Breast epithelium (tissue), 4 donors: ENCODE measurements around the gene LLGL1. TPM values are rescaled to one million over a fixed set of nuclear protein-coding genes. Genes with fewer than 3 reads are reported as not detected.

Source experiments
- DNase-seq, 2 donors: peaks; one replicate each; pipeline ENCODE4 v3.0.0-alpha.2; 2019; ENCODE audit warnings: low spot score in 2 of 2
- H3K27ac ChIP-seq, 2 donors: fragments of 200-600 bp; sonication (generic) in 1 of 2; one replicate each; pipeline ENCODE4 v1.5.1; 2016 to 2019; ENCODE audit warnings: mild to moderate bottlenecking in 1 of 2
- H3K27me3 ChIP-seq, 2 donors: fragments of 200-600 bp; sonication (generic) in 1 of 2; one replicate each; pipeline versions ENCODE4 v1.5.1 to v1.6.0; 2017 to 2019; ENCODE audit warnings: control low read depth in 1 of 2, mild to moderate bottlenecking in 1 of 2
- H3K36me3 ChIP-seq: fragments of 200-600 bp; one replicate; pipeline ENCODE4 v1.5.1; 2019
- H3K4me1 ChIP-seq, 2 donors: fragments of 200-600 bp; sonication (generic); one replicate each; pipeline ENCODE4 v1.5.1; 2016 to 2019; ENCODE audit warnings: control low read depth in 1 of 2
- H3K4me3 ChIP-seq, 3 donors: fragments of 200-600 bp; sonication (generic); 1 replicate in 2 of 3; 2 replicates in 1 of 3; pipeline ENCODE4 v1.5.1; 2016 to 2019; ENCODE audit warnings: mild to moderate bottlenecking in 3 of 3, moderate library complexity in 2 of 3
- H3K9me3 ChIP-seq, 2 donors: fragments of 200-600 bp; sonication (generic) in 1 of 2; one replicate each; pipeline ENCODE4 v1.5.1; 2016 to 2019; ENCODE audit warnings: control low read depth in 1 of 2
- CTCF ChIP-seq, 3 donors: fragments of 450-650 bp; IDR thresholded peaks; one replicate each; pipeline ENCODE4 v1.5.1; 2016 to 2017; ENCODE audit warnings: antibody characterized with exemption in 3 of 3, mild to moderate bottlenecking in 3 of 3, moderate library complexity in 3 of 3
- POLR2A ChIP-seq: fragments of 450-650 bp; IDR thresholded peaks from one replicate; pipeline ENCODE4 v1.6.1; 2016; ENCODE audit warnings: antibody characterized with exemption, mild to moderate bottlenecking, moderate library complexity
- POLR2AphosphoS5 ChIP-seq, 3 donors: sonication (generic); formaldehyde crosslinking; IDR thresholded peaks; one replicate each; pipeline ENCODE4 v1.6.1; 2017; ENCODE audit warnings: antibody characterized with exemption in 3 of 3
- intact Hi-C: fragments of 100-400 bp; cut with DNase I; formaldehyde crosslinking; loops from one replicate; pipeline ENCODE4 v1.15.1; 2023; ENCODE audit warnings: low total_unique reads
- total RNA-seq, 3 donors: library from RNA; depleted of rRNA; stranded (reverse); fragments of >200 nt; gene quantifications; one replicate each; pipeline ENCODE4 v1.1.0, GENCODE V29; 2016

Gene LLGL1
- total RNA-seq, 3 donors from 2014 or later, result 16.0 to 21.6 (median 18.4) TPM

GRCh38 chr17:18228176-18228682 lies 2.8 kb downstream of the LLGL1 start:
- Histone ChIP-seq H3K27ac (no peak overlapping the region), H3K36me3 (no peaks in the 10 kb centered on the region), H3K4me3 (no peak overlapping the region), H3K27me3 (no peaks in the 10 kb centered on the region), H3K4me1 (peaks cover 0 to 3% of the 10 kb centered on the region in 2 donors), H3K9me3 (no peaks in the 10 kb centered on the region)
- TF ChIP-seq POLR2AphosphoS5 (IDR thresholded peaks at IDR 0.05), result no peak
- no peak for TF ChIP-seq POLR2A
- no peak for TF ChIP-seq CTCF (IDR thresholded peaks at IDR 0.05)
- no peak for DNase-seq
- intact Hi-C loops, result no loop called here

GRCh38 chr17:18229254-18229653 lies 3.8 kb downstream of the LLGL1 start:
- no peaks in the 10 kb centered on the region for H3K27me3 ChIP-seq
- DNase-seq, result no peak
- no peaks in the 10 kb centered on the region for H3K9me3 ChIP-seq
- H3K4me3 ChIP-seq, result no peak overlapping the region
- H3K36me3 ChIP-seq, result no peaks in the 10 kb centered on the region
- H3K4me1 ChIP-seq, result peaks cover 0 to 3% of the 10 kb centered on the region in 2 donors
- TF ChIP-seq POLR2AphosphoS5 (IDR thresholded peaks at IDR 0.05) (no peak), POLR2A (no peak), CTCF (IDR thresholded peaks at IDR 0.05) (no peak)
- intact Hi-C loops, result no loop called here
- H3K27ac ChIP-seq, result no peak overlapping the region

- no peak for DNase-seq
- Histone ChIP-seq H3K9me3 (no peaks in the 10 kb centered on the region), H3K4me3 (no peak overlapping the region), H3K27ac (no peak overlapping the region), H3K27me3 (no peaks in the 10 kb centered on the region), H3K4me1 (peaks cover 0 to 3% of the 10 kb centered on the region in 2 donors), H3K36me3 (no peaks in the 10 kb centered on the region)
- TF ChIP-seq CTCF (IDR thresholded peaks at IDR 0.05) (no peak), POLR2AphosphoS5 (IDR thresholded peaks at IDR 0.05) (no peak), POLR2A (no peak)
- intact Hi-C loops, result no loop called here
Observed at GRCh38 chr17:18229771-18230170, 4.3 kb downstream of the LLGL1 start.

DNA sequence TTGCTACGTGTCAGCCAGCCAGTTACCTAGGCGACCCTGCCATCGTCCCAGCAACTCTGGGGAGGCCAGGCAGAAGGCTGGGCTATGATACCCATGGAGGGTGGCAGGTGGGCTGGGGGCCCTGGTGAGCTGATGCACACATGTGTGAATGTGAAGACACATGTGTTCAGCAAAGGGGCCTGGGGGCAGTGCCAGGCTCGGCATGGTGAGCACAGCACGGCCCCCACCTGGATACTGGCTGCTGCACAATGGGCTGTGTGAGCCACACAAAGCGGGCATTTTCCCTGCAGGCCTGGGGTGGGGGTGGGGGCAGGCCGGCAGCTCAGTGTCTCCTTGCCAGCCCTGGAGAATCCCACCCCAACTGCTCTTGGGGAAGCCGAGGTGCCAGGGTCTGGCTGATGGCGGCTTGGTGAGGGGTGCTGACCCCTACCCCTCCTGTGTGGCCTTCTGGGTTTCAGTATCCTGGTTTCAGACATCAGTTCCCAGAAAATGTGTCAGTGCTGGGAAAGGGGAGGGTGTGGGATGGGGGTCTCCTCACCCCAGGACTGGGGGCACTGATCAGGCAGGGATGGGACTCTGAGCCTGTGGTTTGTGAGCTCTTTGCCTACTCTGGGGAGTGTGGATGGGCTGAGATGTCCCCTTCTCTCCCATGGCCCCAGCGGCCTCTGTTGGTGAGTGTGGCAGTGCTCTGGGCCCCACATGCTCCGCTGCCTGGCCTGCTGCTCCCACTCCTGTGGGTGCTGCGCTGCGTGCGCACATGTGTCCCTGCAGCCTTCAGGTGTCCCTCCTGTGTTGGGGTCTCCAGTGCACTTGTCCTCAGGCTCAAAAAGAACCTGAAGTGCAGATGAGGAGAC lies 5.1 kb downstream of the LLGL1 start:
- Histone ChIP-seq H3K36me3 (no peaks in the 10 kb centered on the region), H3K9me3 (no peaks in the 10 kb centered on the region), H3K27ac (no peak overlapping the region), H3K27me3 (no peaks in the 10 kb centered on the region), H3K4me3 (no peak overlapping the region), H3K4me1 (peaks cover 2 to 3% of the 10 kb centered on the region in 2 donors)
- no peak for DNase-seq
- intact Hi-C loops, result no loop called here
- TF ChIP-seq POLR2AphosphoS5 (IDR thresholded peaks at IDR 0.05), result no peak
- TF ChIP-seq POLR2A, result no peak
- TF ChIP-seq CTCF (IDR thresholded peaks at IDR 0.05), result no peak

- intact Hi-C loops, result no loop called here
- H3K27ac ChIP-seq, result no peak overlapping the region
Observed at GRCh38 chr17:18231164-18231563, 5.7 kb downstream of the LLGL1 start.

More at GRCh38 chr17:18231164-18231563, 5.7 kb downstream of the LLGL1 start:
- Histone ChIP-seq H3K27me3 (no peaks in the 10 kb centered on the region), H3K36me3 (no peaks in the 10 kb centered on the region), H3K4me1 (peaks cover 2 to 6% of the 10 kb centered on the region in 2 donors), H3K9me3 (no peaks in the 10 kb centered on the region), H3K4me3 (no peak overlapping the region)
- no peak for TF ChIP-seq POLR2AphosphoS5 (IDR thresholded peaks at IDR 0.05)
- TF ChIP-seq CTCF (IDR thresholded peaks at IDR 0.05), result no peak
- TF ChIP-seq POLR2A, result no peak
- no peak for DNase-seq
